Measurements from ENCODE around the gene SELL.
"Not testable (repeated sequence)": the region's sequence is repeated elsewhere in the genome, so short reads cannot be mapped to it uniquely, and the experiment has no call there.

GRCh38 chr1:169667227-169667639, 44.2 kb downstream of the SELL start:
- not testable (repeated sequence) for TF ChIP-seq POLR2A, CTCF (IDR thresholded peaks at IDR 0.05)
